Measurements from ENCODE around the gene TLR10.

Gene TLR10

GRCh38 chr4:38765382-38765781 lies 17.4 kb downstream of the TLR10 start:
- no peak for DNase-seq

GRCh38 chr4:38764277-38764676 lies 18.5 kb downstream of the TLR10 start:
- no peak for DNase-seq

- no peak for DNase-seq
Observed at GRCh38 chr4:38762560-38762959, 20.2 kb downstream of the TLR10 start.

- no peak for DNase-seq
Observed at GRCh38 chr4:38759790-38760122, 23.0 kb downstream of the TLR10 start.

GRCh38 chr4:38759113-38759789 lies 23.5 kb downstream of the TLR10 start:
- peak; percentile 52 to 54 for DNase-seq

GRCh38 chr4:38757945-38758600 lies 24.7 kb downstream of the TLR10 start:
- no peak for DNase-seq

- DNase-seq, result no peak
Observed at GRCh38 chr4:38752941-38753806, 29.6 kb downstream of the TLR10 start.

DNA sequence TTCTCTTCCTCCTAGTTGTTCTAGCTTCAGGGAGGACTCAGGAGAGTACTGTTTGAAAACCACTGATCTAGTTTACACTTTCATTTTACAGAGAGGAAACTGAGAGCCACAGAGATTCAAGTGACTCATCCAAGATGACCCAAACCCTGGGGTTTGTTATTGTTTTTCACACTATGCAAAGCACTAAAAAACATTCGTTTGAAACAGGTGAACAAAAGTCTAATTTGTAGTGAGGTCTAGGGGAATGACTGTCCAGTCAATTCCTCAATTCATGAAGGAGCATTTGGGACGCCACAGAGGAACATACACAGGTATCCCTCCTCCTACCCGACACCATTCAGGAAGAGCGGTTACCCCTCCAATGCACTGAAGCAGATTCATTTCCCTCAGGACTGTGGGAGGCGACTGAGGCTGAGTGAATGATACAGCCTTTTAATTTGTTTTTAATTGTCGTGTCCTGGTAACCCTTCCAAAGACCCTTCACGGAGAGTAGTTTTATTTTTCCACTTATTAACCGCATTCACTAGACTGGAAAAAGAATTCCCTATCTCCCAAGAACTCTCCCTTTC lies 30.3 kb downstream of the TLR10 start:
- no peak for DNase-seq

DNA sequence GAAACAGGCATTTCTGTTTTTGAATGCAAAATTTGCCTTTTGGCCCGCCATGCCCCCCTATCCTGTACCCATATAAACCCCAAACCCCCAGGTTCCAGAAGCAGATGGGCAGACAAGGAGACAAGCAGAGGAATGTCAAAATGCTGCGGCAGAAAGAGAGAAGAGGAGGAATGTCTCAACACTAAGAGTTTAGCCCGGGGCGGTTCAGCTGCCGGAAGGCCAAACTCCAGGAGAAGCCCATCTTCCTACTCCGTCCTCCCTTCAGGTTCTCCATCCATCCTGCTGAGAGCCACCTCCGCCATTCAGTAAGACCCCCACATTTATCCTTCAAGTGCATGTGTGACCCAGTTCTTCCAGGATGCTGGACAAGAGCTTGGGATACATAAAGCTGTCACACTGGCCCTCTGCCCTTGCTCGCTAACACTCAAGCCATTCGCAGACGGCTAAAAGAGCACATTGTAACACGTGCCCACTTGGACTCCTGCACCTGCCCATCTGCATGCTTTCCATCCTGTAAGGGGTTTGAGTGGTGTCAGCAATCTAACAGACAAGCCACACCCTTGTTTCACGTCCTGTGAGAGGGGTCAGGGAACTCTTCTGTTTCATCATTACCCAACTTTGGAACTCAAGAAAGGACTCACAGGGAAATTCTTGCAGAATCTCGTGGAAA lies 31.3 kb downstream of the TLR10 start:
- DNase-seq, result no peak

- DNase-seq, result no peak
Observed at GRCh38 chr4:38749336-38749735, 33.5 kb downstream of the TLR10 start.

- DNase-seq, result no peak
Observed at GRCh38 chr4:38747629-38748028, 35.2 kb downstream of the TLR10 start.

DNA sequence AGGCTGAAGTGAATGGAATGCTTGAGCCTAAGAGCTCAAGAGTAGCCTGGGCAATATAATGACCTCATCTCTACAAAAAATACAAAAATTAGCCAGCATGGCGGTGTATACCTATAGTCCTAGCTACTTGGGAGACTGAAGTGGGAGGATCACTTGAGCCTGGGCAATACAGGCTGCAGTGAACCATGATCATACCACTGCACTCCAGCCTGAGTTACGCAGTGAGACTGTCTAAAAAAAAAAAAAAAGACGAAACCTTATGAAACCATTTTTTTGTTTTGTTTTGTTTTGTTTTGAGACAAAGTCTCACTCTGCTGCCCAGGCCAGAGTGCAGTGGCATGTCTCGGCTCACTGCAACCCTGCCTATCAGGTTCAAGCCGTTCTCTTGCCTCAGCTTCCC lies 36.9 kb downstream of the TLR10 start:
- DNase-seq, result no peak

DNA sequence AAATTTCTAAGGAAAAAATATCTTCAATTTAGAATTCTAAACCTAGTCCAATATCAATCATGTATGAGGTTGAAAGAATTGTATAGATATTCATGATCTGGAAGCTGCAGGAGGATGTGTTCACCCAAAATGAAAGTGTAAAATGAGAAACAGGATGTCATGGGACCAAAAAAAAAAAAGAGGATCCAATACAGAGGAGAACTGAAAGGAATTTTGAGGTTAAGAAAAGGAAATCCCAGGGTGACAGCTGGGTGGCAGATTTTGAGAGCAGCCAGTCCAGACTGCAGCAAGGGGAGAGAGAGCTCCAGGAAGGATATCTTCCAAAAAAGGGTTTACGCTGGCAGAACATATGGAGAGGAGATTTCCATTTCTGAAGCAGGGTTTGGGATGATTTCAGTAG lies 38.9 kb downstream of the TLR10 start:
- no peak for DNase-seq

DNA sequence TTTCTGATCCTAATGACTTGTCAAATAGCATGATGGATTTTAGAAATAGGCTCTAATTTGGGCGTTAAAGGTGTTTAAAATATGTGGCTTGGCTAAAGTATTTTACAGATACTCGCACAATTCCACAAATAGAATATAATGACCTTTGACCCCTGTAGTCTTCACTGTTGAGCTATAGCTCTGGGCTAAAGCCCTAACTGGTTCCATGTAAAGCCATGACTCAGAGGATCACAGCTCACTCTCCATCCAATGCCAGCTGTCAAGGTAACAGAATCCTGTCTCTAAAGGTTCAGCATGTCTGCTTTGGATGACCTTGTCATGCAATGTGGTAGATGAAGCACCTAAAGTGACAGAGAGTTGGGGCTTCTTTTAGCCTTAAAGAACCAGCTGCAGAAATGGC lies 42.5 kb downstream of the TLR10 start:
- no peak for DNase-seq

GRCh38 chr4:38738940-38739803 lies 43.6 kb downstream of the TLR10 start:
- no peak for DNase-seq

DNA sequence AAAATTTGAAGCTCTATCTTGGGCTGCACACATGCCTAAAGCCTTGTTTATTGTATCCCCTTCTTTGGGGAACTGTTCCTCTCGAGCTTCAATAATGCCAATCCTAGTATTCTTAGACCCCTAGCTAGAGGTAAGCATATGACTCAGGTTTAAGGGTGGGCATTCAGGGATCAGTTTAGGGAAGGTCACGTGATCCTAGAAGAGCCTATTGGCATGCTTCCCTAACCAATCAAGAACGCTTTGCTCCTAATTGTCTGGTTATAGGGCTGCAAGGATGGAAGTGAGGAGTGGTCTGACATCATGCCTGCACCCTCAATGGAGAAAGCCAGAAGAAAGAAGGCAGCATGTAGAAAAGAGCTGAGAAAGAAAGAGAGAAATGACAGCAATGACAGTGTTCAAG lies 46.9 kb downstream of the TLR10 start:
- no peak for DNase-seq

DNA sequence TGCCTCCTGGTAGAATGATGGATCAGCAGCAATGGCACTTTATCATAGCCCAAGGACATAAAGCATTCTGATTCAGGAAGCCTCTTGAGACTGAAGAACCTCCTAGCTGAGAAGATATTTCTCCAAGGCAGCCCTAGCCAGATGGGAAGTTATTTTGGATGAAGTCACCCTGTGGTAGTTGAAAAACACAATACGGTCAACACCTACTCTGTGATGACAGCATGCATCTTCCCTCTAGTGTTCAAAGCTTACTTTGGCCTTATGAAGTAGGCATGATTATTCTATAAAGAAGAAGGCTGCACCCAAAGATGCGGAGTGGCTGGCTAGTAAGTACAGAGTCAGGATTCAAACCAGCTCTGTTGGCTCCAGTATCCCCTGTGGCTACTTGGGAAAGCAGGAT lies 47.9 kb downstream of the TLR10 start:
- DNase-seq, result no peak

GRCh38 chr4:38734446-38734845 lies 48.3 kb downstream of the TLR10 start:
- no peak for DNase-seq

DNA sequence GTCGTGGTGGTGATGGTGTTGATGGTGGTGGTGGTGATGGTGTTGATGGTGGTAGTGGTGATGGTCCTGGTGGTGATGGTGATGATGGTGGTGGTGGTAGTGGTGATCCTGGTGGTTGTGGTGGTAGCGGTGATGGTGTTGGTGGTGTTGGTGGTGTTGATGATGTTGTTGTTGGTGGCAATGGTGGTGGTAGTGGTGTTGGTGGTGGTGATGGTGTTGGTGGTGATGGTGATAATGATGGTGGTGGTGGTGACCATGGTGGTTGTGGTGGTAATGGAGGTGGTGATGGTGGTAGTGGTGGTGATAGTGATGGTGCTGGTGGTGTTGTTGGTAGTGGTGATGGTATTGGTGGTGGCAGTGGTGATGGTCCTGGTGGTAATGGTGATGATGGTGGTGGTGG lies 49.1 kb downstream of the TLR10 start:
- no peak for DNase-seq

GRCh38 chr4:38730830-38731646 lies 51.8 kb downstream of the TLR10 start:
- peak; percentile 75 to 87 for DNase-seq

GRCh38 chr4:38730493-38730829 lies 52.3 kb downstream of the TLR10 start:
- DNase-seq, result no peak
